PC-9 (cell line): Measurements from ENCODE around the gene TENM4. TPM values are rescaled to one million over a fixed set of nuclear protein-coding genes. Genes with fewer than 3 reads are reported as not detected.

Experiments used
- BruUV-seq: library from RNA; stranded (reverse); fragments of 400-500 nt; replicated peaks from 2 replicates; lab custom pipeline; 2021; lab: Mats Ljungman, UMichigan
- CTCF ChIA-PET: fragments of 300-600 bp; sonication (Branson Sonifier 250); formaldehyde crosslinking; loops from one replicate; lab custom pipeline; 2022; ENCODE audit warnings: antibody characterized with exemption; lab: Charles Lee
- POLR2A ChIA-PET: fragments of 300-600 bp; sonication (Branson Sonifier 250); formaldehyde crosslinking; loops from one replicate; lab custom pipeline; 2022; ENCODE audit warnings: antibody characterized with exemption; ENCODE audit not compliant: unreplicated experiment; lab: Charles Lee
- DNase-seq, 2 experiments: peaks; one replicate each; pipeline versions ENCODE4 v3.0.0 to v3.0.0-alpha.2; 2015 to 2022; ENCODE audit warnings: mixed read lengths in 1 of 2
- H2AFZ ChIP-seq: fragments of 200-600 bp; sonication (generic); 2 replicates; pipeline ENCODE4 v1.8.1; 2017; ENCODE audit warnings: antibody characterized with exemption
- H3F3A ChIP-seq: fragments of 200-600 bp; sonication (generic); 2 replicates; pipeline ENCODE4 v1.8.1; 2017; ENCODE audit warnings: antibody characterized with exemption, mild to moderate bottlenecking, low read depth; ENCODE audit not compliant: insufficient read depth
- H3K27ac ChIP-seq: fragments of 200-600 bp; sonication (generic); 2 replicates; pipeline ENCODE4 v1.6.1; 2016; ENCODE audit warnings: mixed run types
- H3K27me3 ChIP-seq: fragments of 200-600 bp; sonication (generic); 2 replicates; pipeline ENCODE4 v1.6.1; 2016; ENCODE audit warnings: low read depth, mixed run types; ENCODE audit not compliant: insufficient read depth
- H3K36me3 ChIP-seq: fragments of 200-600 bp; sonication (generic); 2 replicates; pipeline ENCODE4 v1.6.1; 2016; ENCODE audit warnings: low read depth, mixed run types
- H3K4me1 ChIP-seq: fragments of 200-600 bp; sonication (generic); replicated peaks from 2 replicates; pipeline ENCODE4 v1.6.1; 2016; ENCODE audit warnings: mixed run types; ENCODE audit not compliant: insufficient read depth
- H3K4me2 ChIP-seq: fragments of 200-600 bp; sonication (generic); 2 replicates; pipeline ENCODE4 v1.6.1; 2017; ENCODE audit warnings: mixed run types
- H3K4me3 ChIP-seq: fragments of 200-600 bp; sonication (generic); 2 replicates; pipeline ENCODE4 v1.6.1; 2016; ENCODE audit warnings: mixed run types
- H3K79me2 ChIP-seq: fragments of 200-600 bp; sonication (generic); 2 replicates; pipeline ENCODE4 v1.6.1; 2017; ENCODE audit warnings: low read depth, mixed run types
- H3K9me2 ChIP-seq: fragments of 200-600 bp; sonication (generic); 2 replicates; pipeline ENCODE4 v1.8.1; 2017; ENCODE audit warnings: mild to moderate bottlenecking; ENCODE audit not compliant: insufficient read depth
- H3K9me3 ChIP-seq: fragments of 200-600 bp; sonication (generic); 2 replicates; pipeline ENCODE4 v1.8.1; 2016; ENCODE audit warnings: low read depth; ENCODE audit not compliant: insufficient read depth
- H4K20me1 ChIP-seq: fragments of 200-600 bp; sonication (generic); 2 replicates; pipeline ENCODE4 v1.8.1; 2017; ENCODE audit not compliant: insufficient read depth
- CTCF ChIP-seq: fragments of 200-600 bp; sonication (generic); conservative IDR thresholded peaks from 2 replicates; pipeline ENCODE4 v1.6.1; 2017; ENCODE audit warnings: mixed run types, antibody characterized with exemption, mild to moderate bottlenecking, moderate library complexity
- EZH2 ChIP-seq: fragments of 200-600 bp; sonication (generic); IDR thresholded peaks from 2 replicates; pipeline ENCODE4 v1.8.0; 2017; ENCODE audit warnings: antibody characterized with exemption, low read depth
- intact Hi-C: fragments of 100-400 bp; cut with micrococcal nuclease; formaldehyde crosslinking; loops from one replicate; pipeline ENCODE4 v1.10.0; 2022; ENCODE audit not compliant: unreplicated experiment
- total RNA-seq: library from RNA; stranded (reverse); gene quantifications from 2 replicates; pipeline ENCODE4 v1.2.3, GENCODE V29; 2021

TENM4 gene
- total RNA-seq, 1 experiment from 2014 or later, result not detected

GRCh38 chr11:78941226-78941851, 499.5 kb downstream of the TENM4 start:
- no peak overlapping the region for H3K4me3 ChIP-seq
- TF ChIP-seq CTCF (no peak), EZH2 (no peak)

GRCh38 chr11:78940500-78941225, 500.2 kb downstream of the TENM4 start:
- BruUV-seq, result no TSS peak
- Histone ChIP-seq H3K27ac (no peak overlapping the region), H3K4me1 (no peaks in the 10 kb centered on the region), H3K9me2 (no peaks in the 10 kb centered on the region), H3F3A (no peaks in the 10 kb centered on the region), H3K4me3 (no peak overlapping the region), H3K79me2 (no peaks in the 10 kb centered on the region), H3K27me3 (peaks cover 49% of the 10 kb centered on the region; the same call in 1 of the 2 replicates), H2AFZ (no peak overlapping the region), H3K9me3 (no peaks in the 10 kb centered on the region), H3K4me2 (no peak overlapping the region), H4K20me1 (no peaks in the 10 kb centered on the region), H3K36me3 (no peaks in the 10 kb centered on the region)
- no peak for TF ChIP-seq EZH2
- TF ChIP-seq CTCF, result no peak
- ChIA-PET CTCF (no interaction called here), POLR2A (no interaction called here)
- DNase-seq, result no peak
- intact Hi-C loops, result no loop called here

More at GRCh38 chr11:78941226-78941851, 499.5 kb downstream of the TENM4 start:
- Histone ChIP-seq H3K9me3 (no peaks in the 10 kb centered on the region), H3K36me3 (no peaks in the 10 kb centered on the region), H3K4me1 (no peaks in the 10 kb centered on the region), H2AFZ (no peak overlapping the region), H3F3A (no peaks in the 10 kb centered on the region), H3K9me2 (no peaks in the 10 kb centered on the region), H3K4me2 (no peak overlapping the region), H3K27me3 (peaks cover 50% of the 10 kb centered on the region; the same call in 1 of the 2 replicates), H3K27ac (no peak overlapping the region), H4K20me1 (no peaks in the 10 kb centered on the region), H3K79me2 (no peaks in the 10 kb centered on the region)
- intact Hi-C loops, result no loop called here
- no TSS peak for BruUV-seq
- ChIA-PET POLR2A (no interaction called here), CTCF (no interaction called here)
- no peak for DNase-seq

GRCh38 chr11:78938971-78939370, 501.9 kb downstream of the TENM4 start:
- no peak overlapping the region for H3K4me3 ChIP-seq
- no peaks in the 10 kb centered on the region for H3K36me3 ChIP-seq
- H3F3A ChIP-seq, result no peaks in the 10 kb centered on the region
- no TSS peak for BruUV-seq
- no peak for TF ChIP-seq CTCF
- no peak for TF ChIP-seq EZH2
- H4K20me1 ChIP-seq, result no peaks in the 10 kb centered on the region
- no peaks in the 10 kb centered on the region for H3K79me2 ChIP-seq
- H3K9me2 ChIP-seq, result no peaks in the 10 kb centered on the region
- no peak overlapping the region for H3K4me2 ChIP-seq
- H3K27ac ChIP-seq, result no peak overlapping the region
- ChIA-PET POLR2A (no interaction called here), CTCF (no interaction called here)
- intact Hi-C loops, result no loop called here
- H3K27me3 ChIP-seq, result peaks cover 38% of the 10 kb centered on the region
- DNase-seq, result no peak
- no peaks in the 10 kb centered on the region for H3K9me3 ChIP-seq
- no peak overlapping the region for H2AFZ ChIP-seq
- no peaks in the 10 kb centered on the region for H3K4me1 ChIP-seq
